GM12878 (cell line): Measurements from ENCODE around the gene TMEM14C. TPM values are rescaled to one million over a fixed set of nuclear protein-coding genes. Genes with fewer than 3 reads are reported as not detected.

Experiments
- ATAC-seq: fragments of 200-7000 bp; cut with Tn5 transposase; 3 replicates; pipeline ENCODE4 v1.9.1; 2020; ENCODE audit warnings: mild to moderate bottlenecking, moderate library complexity
- BruUV-seq: library from RNA; stranded (reverse); fragments of 400-500 nt; replicated peaks from 2 replicates; lab custom pipeline; 2021; lab: Mats Ljungman, UMichigan
- CTCF ChIA-PET: fragments of 300-600 bp; sonication (Branson Sonifier 250); formaldehyde crosslinking; extraction: SDS; loops from one replicate; lab custom pipeline; 2021; ENCODE audit warnings: inconsistent platforms; lab: Yijun Ruan, JAX
- POLR2A ChIA-PET: fragments of 350-600 bp; formaldehyde crosslinking; extraction: SDS; loops from one replicate; lab custom pipeline; 2021; ENCODE audit warnings: inconsistent platforms; lab: Charles Lee
- RAD21 ChIA-PET: fragments of 300-600 bp; sonication (Branson Sonifier 250); formaldehyde crosslinking; loops from one replicate; lab custom pipeline; 2023; ENCODE audit warnings: antibody characterized with exemption; ENCODE audit not compliant: unreplicated experiment; lab: Charles Lee
- SMC1A ChIA-PET: fragments of 300-600 bp; sonication (Branson Sonifier 250); formaldehyde crosslinking; loops from one replicate; lab custom pipeline; 2023; ENCODE audit not compliant: unreplicated experiment, uncharacterized antibody; lab: Charles Lee
- DNase-seq: peaks from one replicate; pipeline ENCODE4 v3.0.0-alpha.2; 2011; ENCODE audit warnings: low read depth, low spot score
- FAIRE-seq: peaks from 3 replicates; lab custom pipeline; 2011; peaks lifted over from hg19 to GRCh38; lab: Jason Lieb, UNC
- H2AFZ ChIP-seq: 2 replicates; pipeline ENCODE4 v1.6.0; 2011; ENCODE audit warnings: low read depth, low read length, control low read depth; ENCODE audit not compliant: control insufficient read depth
- H3K27ac ChIP-seq: 2 replicates; pipeline ENCODE4 v1.5.1; 2011; ENCODE audit warnings: control low read depth; ENCODE audit not compliant: control insufficient read depth, insufficient read depth
- H3K27me3 ChIP-seq, 2 experiments: replicated peaks in 1 of 2; 2 replicates each; pipeline versions ENCODE4 v1.6.0 to v1.6.1; 2011; ENCODE audit warnings: low read length in 1 of 2; ENCODE audit not compliant: control insufficient read depth in 2 of 2, insufficient read depth in 2 of 2
- H3K36me3 ChIP-seq, 2 experiments: 2 replicates each; pipeline ENCODE4 v1.5.1; 2011; ENCODE audit warnings: low read length in 1 of 2; ENCODE audit not compliant: control insufficient read depth in 2 of 2, insufficient read depth in 2 of 2
- H3K4me1 ChIP-seq: 2 replicates; pipeline ENCODE4 v1.6.1; 2011; ENCODE audit warnings: mild to moderate bottlenecking, low read length, moderate library complexity, mixed read lengths; ENCODE audit not compliant: control insufficient read depth, insufficient read depth
- H3K4me2 ChIP-seq: 2 replicates; pipeline ENCODE4 v1.6.0; 2011; ENCODE audit warnings: control low read depth; ENCODE audit not compliant: control insufficient read depth, insufficient read depth
- H3K4me3 ChIP-seq: fragments of 200-600 bp; sonication (generic); 2 replicates; pipeline ENCODE4 v1.5.1; 2016
- H3K79me2 ChIP-seq: 2 replicates; pipeline ENCODE4 v1.6.0; 2011; ENCODE audit warnings: low read length; ENCODE audit not compliant: control insufficient read depth, insufficient read depth
- H3K9ac ChIP-seq: 2 replicates; pipeline ENCODE4 v1.8.0; 2011; ENCODE audit warnings: low read length, control low read depth, mixed read lengths; ENCODE audit not compliant: control insufficient read depth, insufficient read depth
- H3K9me3 ChIP-seq: replicated peaks from 3 replicates; pipeline ENCODE4 v1.5.1; 2011; ENCODE audit warnings: mild to moderate bottlenecking, low read length; ENCODE audit not compliant: control insufficient read depth, insufficient read depth
- H4K20me1 ChIP-seq: 2 replicates; pipeline ENCODE4 v1.6.0; 2011; ENCODE audit not compliant: control insufficient read depth, insufficient read depth
- CEBPB ChIP-seq, 2 experiments: fragments of 150-350 bp in 1 of 2; IDR thresholded peaks; 2 replicates each; pipeline ENCODE4 v1.6.1; 2012 to 2014; ENCODE audit warnings: low read depth in 2 of 2, low read length in 2 of 2, borderline replicate concordance in 1 of 2, inconsistent platforms in 1 of 2
- CREB1 ChIP-seq: IDR thresholded peaks from 2 replicates; pipeline ENCODE4 v1.6.1; 2012; ENCODE audit warnings: low read depth, mild to moderate bottlenecking, inconsistent platforms
- ESRRA ChIP-seq: IDR thresholded peaks from 2 replicates; pipeline ENCODE4 v1.6.1; 2012; ENCODE audit warnings: mild to moderate bottlenecking, low read length, improper control_type of control experiment
- GABPA ChIP-seq: IDR thresholded peaks from 2 replicates; pipeline ENCODE4 v1.6.1; 2014; ENCODE audit warnings: antibody characterized with exemption, low read depth, mild to moderate bottlenecking, inconsistent platforms
- GATAD2B ChIP-seq: fragments of 450-650 bp; conservative IDR thresholded peaks from 2 replicates; pipeline ENCODE4 v1.6.1; 2017; ENCODE audit warnings: low read depth, mild to moderate bottlenecking, moderate library complexity
- HDGF ChIP-seq: fragments of 450-650 bp; IDR thresholded peaks from 2 replicates; pipeline ENCODE4 v1.6.1; 2016; ENCODE audit warnings: antibody characterized with exemption
- IKZF2 ChIP-seq, 2 experiments: fragments of 450-650 bp; IDR thresholded peaks; 2 replicates each; pipeline ENCODE4 v1.6.1; 2017; ENCODE audit warnings: mild to moderate bottlenecking in 2 of 2, moderate library complexity in 2 of 2
- JUNB ChIP-seq: IDR thresholded peaks from 2 replicates; pipeline ENCODE4 v1.6.1; 2016; ENCODE audit warnings: antibody characterized with exemption, mild to moderate bottlenecking
- JUND ChIP-seq: IDR thresholded peaks from 2 replicates; pipeline ENCODE4 v1.6.1; 2012; ENCODE audit warnings: low read depth, mild to moderate bottlenecking, low read length, improper control_type of control experiment, moderate library complexity
- KAT2A ChIP-seq: conservative IDR thresholded peaks from 2 replicates; pipeline ENCODE4 v1.6.1; 2011; ENCODE audit warnings: low read depth, low read length; ENCODE audit not compliant: control insufficient read depth
- MEF2B ChIP-seq: fragments of 450-650 bp; IDR thresholded peaks from 2 replicates; pipeline ENCODE4 v1.6.1; 2018; ENCODE audit warnings: mild to moderate bottlenecking, moderate library complexity; ENCODE audit not compliant: partially characterized antibody, poor library complexity, severe bottlenecking
- NFXL1 ChIP-seq: fragments of 450-650 bp; IDR thresholded peaks from 2 replicates; pipeline ENCODE4 v1.6.1; 2017; ENCODE audit warnings: antibody characterized with exemption, mild to moderate bottlenecking, borderline replicate concordance
- PAX8 ChIP-seq: fragments of 450-650 bp; IDR thresholded peaks from 2 replicates; pipeline ENCODE4 v1.6.1; 2017; ENCODE audit warnings: mild to moderate bottlenecking, moderate library complexity
- RAD51 ChIP-seq: fragments of 450-650 bp; IDR thresholded peaks from 2 replicates; pipeline ENCODE4 v1.6.1; 2016; ENCODE audit warnings: moderate library complexity, mild to moderate bottlenecking, inconsistent platforms
- RBBP5 ChIP-seq: fragments of 200-600 bp; sonication (generic); conservative IDR thresholded peaks from 2 replicates; pipeline ENCODE4 v1.6.1; 2016
- SMAD5 ChIP-seq: IDR thresholded peaks from 2 replicates; pipeline ENCODE4 v1.6.1; 2016; ENCODE audit warnings: antibody characterized with exemption, low read depth
- SPI1 ChIP-seq: IDR thresholded peaks from 2 replicates; pipeline ENCODE4 v1.6.1; 2011; ENCODE audit warnings: low read depth, mild to moderate bottlenecking, low read length, moderate library complexity, borderline replicate concordance; ENCODE audit not compliant: insufficient read depth
- STAT1 ChIP-seq: fragments of 450-650 bp; conservative IDR thresholded peaks from 2 replicates; pipeline ENCODE4 v1.6.1; 2014; ENCODE audit warnings: antibody characterized with exemption, mild to moderate bottlenecking
- SUZ12 ChIP-seq: fragments of 200-600 bp; sonication (generic); IDR thresholded peaks from one replicate; pipeline ENCODE4 v1.6.1; 2018; ENCODE audit warnings: antibody characterized with exemption, mild to moderate bottlenecking; ENCODE audit not compliant: unreplicated experiment
- TCF7 ChIP-seq: IDR thresholded peaks from 2 replicates; pipeline ENCODE4 v1.6.1; 2014; ENCODE audit warnings: antibody characterized with exemption, borderline replicate concordance
- ZBED1 ChIP-seq: IDR thresholded peaks from 2 replicates; pipeline ENCODE4 v1.6.1; 2016; ENCODE audit warnings: borderline replicate concordance
- WGBS: methylation state at CpG from one replicate; pipeline ENCODE4 v1.1.6; 2016; ENCODE audit warnings: low lambda C conversion rate; ENCODE audit not compliant: insufficient replicate concordance, insufficient coverage; ENCODE audit errors: missing lambda C conversion rate; 5-methylcytosine and 5-hydroxymethylcytosine counted together
- in situ Hi-C: fragments of 300-500 bp; cut with MboI; formaldehyde crosslinking; loops from 9 replicates; pipeline ENCODE4 v1.14.3; 2018; ENCODE audit warnings: mixed read lengths
- intact Hi-C: fragments of 100-400 bp; cut with micrococcal nuclease; formaldehyde crosslinking; loops from one replicate; pipeline ENCODE4 v1.14.2; 2022; ENCODE audit not compliant: unreplicated experiment
- polyA plus RNA-seq, 11 experiments: library from polyadenylated mRNA; depleted of rRNA in 4 of 11; unstranded in 6 of 11; stranded (reverse) in 5 of 11; fragments of >200 nt; fragmentation: Nextera tagmentation in 4 of 11; fragmentation: Illumina TruSeq in 1 of 11; extraction: Ambion mirVana in 4 of 11; extraction: Trizol in 1 of 11; gene quantifications; 1 replicate in 1 of 11; 2 replicates in 10 of 11; pipeline versions ENCODE4 v1.2.1 to v1.2.3, GENCODE V29; 2011 to 2016; ENCODE audit warnings: inconsistent platforms in 2 of 11, missing spikeins in 2 of 11, low read depth in 1 of 11
- total RNA-seq, 4 experiments: library from RNA; depleted of rRNA in 3 of 4; stranded (reverse); fragments of >200 nt in 3 of 4; fragmentation: Illumina TruSeq in 1 of 4; extraction: Trizol in 1 of 4; gene quantifications; 2 replicates each; pipeline versions ENCODE4 v1.2.1 to v1.2.3, GENCODE V29; 2013 to 2021
- TF ChIP-seq, protein P1 (sequence below): fragments of 450-650 bp; IDR thresholded peaks from 2 replicates; pipeline ENCODE4 v1.6.1; 2016; ENCODE audit warnings: mild to moderate bottlenecking
- TF ChIP-seq, protein P2 (sequence below): IDR thresholded peaks from 2 replicates; pipeline ENCODE4 v1.6.1; 2011; ENCODE audit warnings: low read depth, low read length, improper control_type of control experiment, borderline replicate concordance

The TMEM14C gene
- total and polyA plus RNA-seq, 10 of the 15 experiments (the other 5 are each of a cell fraction or from before 2014, with no cell fraction given) = 66.0 to 224 (median 134) TPM

DNA sequence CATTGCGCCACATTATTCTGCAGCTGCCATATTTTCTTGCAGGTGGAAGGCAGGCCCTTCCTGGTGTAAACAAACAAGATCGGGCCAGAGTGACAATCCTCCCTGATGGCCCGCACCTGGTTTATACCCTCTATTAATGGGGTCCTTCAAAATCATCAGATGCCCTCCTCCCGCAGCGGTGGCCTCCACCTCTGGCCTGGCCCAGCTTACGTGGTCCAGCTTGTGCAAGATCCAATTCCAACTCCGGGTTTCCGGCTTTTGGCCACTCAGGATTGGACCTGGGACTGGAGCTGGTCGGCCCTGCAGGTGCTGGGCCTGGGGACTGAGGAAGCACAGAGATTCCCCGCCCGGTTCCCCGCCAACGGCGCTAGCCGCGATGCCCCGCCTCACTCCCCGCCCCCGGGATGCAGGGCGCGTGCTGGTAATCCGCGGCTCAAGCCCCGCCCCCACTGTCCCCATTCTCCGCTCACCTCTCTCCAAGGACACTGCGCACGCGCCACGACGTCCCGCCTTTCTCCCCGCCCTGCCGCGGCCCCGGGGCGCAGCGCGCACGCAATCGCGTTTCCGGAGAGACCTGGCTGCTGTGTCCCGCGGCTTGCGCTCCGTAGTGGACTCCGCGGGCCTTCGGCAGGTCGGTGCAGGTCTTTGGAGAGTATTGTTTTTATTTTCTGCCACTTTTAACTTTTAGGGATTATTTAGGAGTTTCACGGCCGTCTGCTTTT is 24.5 kb downstream of the TMEM14C start, which contains the start of gene TMEM14B:
TSS of gene TMEM14B (plus strand) at position 555 of the 722 bp plus-strand sequence. CDS start 1,441 bp downstream, outside the sequence.
- H3K36me3 ChIP-seq = peaks cover 1 to 5% of the 10 kb centered on the region in 2 experiments; a peak in 2 of 4 replicates
- 3% methylated on average over 52 of the region's 52 CpGs for WGBS
- peaks cover 29% of the 10 kb centered on the region for H3K79me2 ChIP-seq
- peak within 1 kb of the TSS; percentile 87 for H3K4me3 ChIP-seq
- DNase-seq (peak; percentile 90), ATAC-seq (peak; percentile 98), FAIRE-seq (peak; percentile 83)
- in situ Hi-C loops = no loop called here
- no peaks in the 10 kb centered on the region for H4K20me1 ChIP-seq
- H3K9me3 ChIP-seq = no peaks in the 10 kb centered on the region
- H3K9ac ChIP-seq = peak within 1 kb of the TSS; percentile 89
- peaks cover 5% of the 10 kb centered on the region; the same call in 1 of the 2 replicates for H3K4me1 ChIP-seq
- ChIA-PET RAD21 (interaction anchor here (1.3 to 2.5 kb wide), 7 partner anchors 23 to 269 kb away, joined by 4 to 12 read pairs (median 7); partner anchors contain the start of genes C6orf52, PAK1IP1 and TMEM14C), CTCF (interaction anchor here (0.7 to 2.2 kb wide), 8 partner anchors 9 to 52 kb away, joined by 3 to 11 read pairs (median 5); partner anchors contain the start of genes C6orf52, PAK1IP1 and TMEM14C), SMC1A (interaction anchor here (0.6 to 4.7 kb wide), 7 partner anchors 10 to 236 kb away, joined by 3 to 46 read pairs (median 5); partner anchors contain the start of gene TMEM14C), POLR2A (interaction anchor here (0.6 to 3.3 kb wide), 6 partner anchors 12 to 248 kb away, joined by 3 to 32 read pairs (median 6); partner anchors contain the start of genes C6orf52, PAK1IP1 and TMEM14C)
- peak within 1 kb of the TSS; percentile 75 for H3K4me2 ChIP-seq
- peak within 1 kb of the TSS; percentile 83 for H2AFZ ChIP-seq
- no TSS peak for BruUV-seq
- peak within 1 kb of the TSS; percentile 69 for H3K27ac ChIP-seq
- intact Hi-C loops = loop anchor here (1.0 to 5.0 kb wide), 3 partner anchors 24 to 235 kb away; partner anchors contain the start of genes C6orf52, PAK1IP1 and TMEM14C
- no peaks in the 10 kb centered on the region for H3K27me3 ChIP-seq
- TF ChIP-seq, protein P1, sequence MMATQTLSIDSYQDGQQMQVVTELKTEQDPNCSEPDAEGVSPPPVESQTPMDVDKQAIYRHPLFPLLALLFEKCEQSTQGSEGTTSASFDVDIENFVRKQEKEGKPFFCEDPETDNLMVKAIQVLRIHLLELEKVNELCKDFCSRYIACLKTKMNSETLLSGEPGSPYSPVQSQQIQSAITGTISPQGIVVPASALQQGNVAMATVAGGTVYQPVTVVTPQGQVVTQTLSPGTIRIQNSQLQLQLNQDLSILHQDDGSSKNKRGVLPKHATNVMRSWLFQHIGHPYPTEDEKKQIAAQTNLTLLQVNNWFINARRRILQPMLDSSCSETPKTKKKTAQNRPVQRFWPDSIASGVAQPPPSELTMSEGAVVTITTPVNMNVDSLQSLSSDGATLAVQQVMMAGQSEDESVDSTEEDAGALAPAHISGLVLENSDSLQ = no peak
- TF ChIP-seq SMAD5 (no peak; the same call in 1 of the 2 replicates), GABPA (no peak), STAT1 (no peak), RAD51 (no peak), GATAD2B (peak; percentile 74), ESRRA (no peak), KAT2A (no peak), MEF2B (no peak), SUZ12 (no peak), SPI1 (no peak), ZBED1 (no peak), JUNB (no peak), NFXL1 (no peak), CEBPB (IDR thresholded peaks at IDR 0.05; ENCODE audit: borderline replicate concordance in 1 of 2, low read depth in 2 of 2, low read length in 2 of 2) (no peak), CREB1 (peak; percentile 26; the same call in 1 of the 2 replicates), IKZF2 (IDR thresholded peaks at IDR 0.05) (peak; percentile 51 to 54; a peak in 2 of 4 replicates), TCF7 (no peak), PAX8 (no peak), JUND (0 out of 2 replicates have a peak, but pooled peaks have one; percentile 41), RBBP5 (no peak), HDGF (peak; percentile 90; the same call in 1 of the 2 replicates)
- TF ChIP-seq, protein P2, sequence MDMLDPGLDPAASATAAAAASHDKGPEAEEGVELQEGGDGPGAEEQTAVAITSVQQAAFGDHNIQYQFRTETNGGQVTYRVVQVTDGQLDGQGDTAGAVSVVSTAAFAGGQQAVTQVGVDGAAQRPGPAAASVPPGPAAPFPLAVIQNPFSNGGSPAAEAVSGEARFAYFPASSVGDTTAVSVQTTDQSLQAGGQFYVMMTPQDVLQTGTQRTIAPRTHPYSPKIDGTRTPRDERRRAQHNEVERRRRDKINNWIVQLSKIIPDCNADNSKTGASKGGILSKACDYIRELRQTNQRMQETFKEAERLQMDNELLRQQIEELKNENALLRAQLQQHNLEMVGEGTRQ = no peak; the same call in 1 of the 2 replicates
